SK-N-SH (cell line): ENCODE measurements around the gene UBE3B. TPM values are rescaled to one million over a fixed set of nuclear protein-coding genes. Genes with fewer than 3 reads are reported as not detected.

Source experiments
- CTCF ChIA-PET: fragments of 300-600, 350-600 bp; formaldehyde crosslinking; extraction: SDS; loops from one replicate; lab custom pipeline; 2021; lab: Yijun Ruan, JAX
- POLR2A ChIA-PET: fragments of 350-600 bp; sonication (Branson Sonifier 250); formaldehyde crosslinking; extraction: SDS; loops from one replicate; lab custom pipeline; 2020; ENCODE audit warnings: antibody characterized with exemption, inconsistent platforms; lab: Yijun Ruan, JAX
- DNase-seq: peaks from one replicate; pipeline ENCODE4 v3.0.0; 2012
- H2AFZ ChIP-seq: fragments of 200-600 bp; sonication (generic); 2 replicates; pipeline ENCODE4 v1.8.1; 2016; ENCODE audit warnings: antibody characterized with exemption, mild to moderate bottlenecking, low read depth
- H3F3A ChIP-seq: fragments of 200-600 bp; sonication (generic); replicated peaks from 2 replicates; pipeline ENCODE3; 2016; ENCODE audit warnings: antibody characterized with exemption, mild to moderate bottlenecking; ENCODE audit not compliant: insufficient read depth
- H3K27ac ChIP-seq, 2 experiments: fragments of 200-500 bp in 1 of 2; fragments of 200-600 bp in 1 of 2; sonication (Bioruptor generic) in 1 of 2; sonication (generic), shearing (Covaris generic) in 1 of 2; 2 replicates each; pipeline versions ENCODE4 v1.5.1 to v1.6.1; 2014 to 2016; ENCODE audit warnings: low read depth in 2 of 2, inconsistent platforms in 1 of 2, low read length in 1 of 2, mild to moderate bottlenecking in 1 of 2, mixed read lengths in 1 of 2
- H3K27me3 ChIP-seq: fragments of 200-600 bp; sonication (generic), shearing (Covaris generic); 2 replicates; pipeline ENCODE4 v1.6.1; 2016; ENCODE audit warnings: mixed run types; ENCODE audit not compliant: insufficient read depth
- H3K36me3 ChIP-seq, 2 experiments: fragments of 200-500 bp in 1 of 2; fragments of 200-600 bp in 1 of 2; sonication (Bioruptor generic) in 1 of 2; sonication (generic) in 1 of 2; replicated peaks in 1 of 2; 2 replicates each; pipeline versions ENCODE3 to v1.5.1; 2014 to 2016; ENCODE audit warnings: low read length in 1 of 2, mild to moderate bottlenecking in 1 of 2; ENCODE audit not compliant: insufficient read depth in 2 of 2, control insufficient read depth in 1 of 2
- H3K4me1 ChIP-seq, 2 experiments: fragments of 200-500 bp in 1 of 2; fragments of 200-600 bp in 1 of 2; sonication (Bioruptor generic) in 1 of 2; sonication (generic), shearing (Covaris generic) in 1 of 2; 2 replicates each; pipeline versions ENCODE4 v1.5.1 to v1.6.1; 2014 to 2016; ENCODE audit warnings: low read depth in 1 of 2, low read length in 1 of 2, mixed run types in 1 of 2; ENCODE audit not compliant: insufficient read depth in 2 of 2, control insufficient read depth in 1 of 2
- H3K4me2 ChIP-seq: fragments of 200-600 bp; sonication (generic), shearing (Covaris generic); 2 replicates; pipeline ENCODE4 v1.6.1; 2017; ENCODE audit warnings: mixed run types
- H3K4me3 ChIP-seq, 2 experiments: fragments of 200-500 bp in 1 of 2; fragments of 200-600 bp in 1 of 2; sonication (Bioruptor generic) in 1 of 2; sonication (generic), shearing (Covaris generic) in 1 of 2; 2 replicates each; pipeline versions ENCODE4 v1.5.1 to v1.8.1; 2014 to 2016; ENCODE audit warnings: low read depth in 2 of 2, inconsistent platforms in 1 of 2, low read length in 1 of 2, mild to moderate bottlenecking in 1 of 2, mixed read lengths in 1 of 2, moderate library complexity in 1 of 2
- H3K79me2 ChIP-seq: fragments of 200-600 bp; sonication (generic); 2 replicates; pipeline ENCODE4 v1.8.1; 2017; ENCODE audit warnings: mild to moderate bottlenecking; ENCODE audit not compliant: insufficient read depth
- H3K9ac ChIP-seq: fragments of 200-600 bp; sonication (generic); 2 replicates; pipeline ENCODE4 v1.6.1; 2017; ENCODE audit warnings: mixed run types
- H3K9me2 ChIP-seq: fragments of 200-600 bp; sonication (generic); 2 replicates; pipeline ENCODE4 v1.6.1; 2017; ENCODE audit warnings: mixed run types
- H3K9me3 ChIP-seq: fragments of 200-600 bp; sonication (generic); 2 replicates; pipeline ENCODE4 v1.6.1; 2017; ENCODE audit warnings: mixed run types, mild to moderate bottlenecking, moderate library complexity
- H4K20me1 ChIP-seq: fragments of 200-600 bp; sonication (generic); 2 replicates; pipeline ENCODE4 v1.6.1; 2017; ENCODE audit warnings: mild to moderate bottlenecking, mixed run types; ENCODE audit not compliant: insufficient read depth
- CHD2 ChIP-seq: fragments of 150-350 bp; IDR thresholded peaks from 2 replicates; pipeline ENCODE4 v1.6.1; 2018; ENCODE audit warnings: low read length; ENCODE audit not compliant: partially characterized antibody
- ELF1 ChIP-seq: IDR thresholded peaks from 2 replicates; pipeline ENCODE4 v1.4.0; 2012
- EP300 ChIP-seq, 2 experiments: IDR thresholded peaks; 2 replicates each; pipeline versions ENCODE4 v1.4.0 to v1.6.1; 2012; ENCODE audit warnings: borderline replicate concordance in 1 of 2, low read depth in 1 of 2, low read length in 1 of 2
- EZH2phosphoT487 ChIP-seq: fragments of 200-600 bp; sonication (generic); IDR thresholded peaks from 2 replicates; pipeline ENCODE4 v1.6.1; 2017; ENCODE audit warnings: low read depth, mixed run types, mild to moderate bottlenecking, antibody characterized with exemption, moderate library complexity, borderline replicate concordance
- FOXJ3 ChIP-seq: sonication (generic); formaldehyde crosslinking; IDR thresholded peaks from 2 replicates; pipeline ENCODE4 v1.5.1; 2020; ENCODE audit warnings: mild to moderate bottlenecking, missing genetic modification reagents
- FOXM1 ChIP-seq: IDR thresholded peaks from 2 replicates; pipeline ENCODE4 v1.4.0; 2012; ENCODE audit warnings: low read depth, mild to moderate bottlenecking
- GATA2 ChIP-seq: sonication (generic); formaldehyde crosslinking; IDR thresholded peaks from 2 replicates; pipeline ENCODE4 v1.5.0; 2020; ENCODE audit warnings: mild to moderate bottlenecking, missing genetic modification reagents
- JUND ChIP-seq: IDR thresholded peaks from 2 replicates; pipeline ENCODE4 v1.4.0; 2012
- MAX ChIP-seq: IDR thresholded peaks from 2 replicates; pipeline ENCODE4 v1.4.0; 2012; ENCODE audit warnings: low read depth
- MXI1 ChIP-seq: IDR thresholded peaks from 2 replicates; pipeline ENCODE4 v1.6.1; 2012; ENCODE audit warnings: mild to moderate bottlenecking, low read depth, low read length, improper control_type of control experiment
- NRF1 ChIP-seq: IDR thresholded peaks from 2 replicates; pipeline ENCODE4 v1.6.1; 2012; ENCODE audit warnings: low read depth, mild to moderate bottlenecking, low read length
- PBX3 ChIP-seq: IDR thresholded peaks from 2 replicates; pipeline ENCODE4; 2012
- POLR2AphosphoS5 ChIP-seq: IDR thresholded peaks from 2 replicates; pipeline ENCODE4 v1.6.1; 2012; ENCODE audit warnings: low read depth, low read length
- RAD21 ChIP-seq: IDR thresholded peaks from 2 replicates; pipeline ENCODE4 v1.6.1; 2012; ENCODE audit warnings: mild to moderate bottlenecking, low read length
- RFX5 ChIP-seq: IDR thresholded peaks from 2 replicates; pipeline ENCODE4 v1.6.1; 2012; ENCODE audit warnings: mild to moderate bottlenecking, improper control_type of control experiment, low read length
- RXRA ChIP-seq: IDR thresholded peaks from 2 replicates; pipeline ENCODE4 v1.4.0; 2012; ENCODE audit warnings: low read depth, mild to moderate bottlenecking, borderline replicate concordance
- SIN3A ChIP-seq: IDR thresholded peaks from 2 replicates; pipeline ENCODE4 v1.6.1; 2012; ENCODE audit warnings: low read depth, mild to moderate bottlenecking, low read length, moderate library complexity, borderline replicate concordance
- SMC3 ChIP-seq: IDR thresholded peaks from 2 replicates; pipeline ENCODE4 v1.6.1; 2012; ENCODE audit warnings: low read depth, low read length, improper control_type of control experiment
- TAF1 ChIP-seq: IDR thresholded peaks from 2 replicates; pipeline ENCODE4 v1.6.1; 2012; ENCODE audit warnings: low read depth, mild to moderate bottlenecking, low read length, moderate library complexity, borderline replicate concordance
- TCF12 ChIP-seq: IDR thresholded peaks from 2 replicates; pipeline ENCODE4 v1.4.0; 2012
- USF1 ChIP-seq: IDR thresholded peaks from 2 replicates; pipeline ENCODE4 v1.4.0; 2012; ENCODE audit warnings: low read depth, borderline replicate concordance
- USF2 ChIP-seq: fragments of 150-350 bp; IDR thresholded peaks from 2 replicates; pipeline ENCODE4 v1.6.1; 2017; ENCODE audit warnings: antibody characterized with exemption, low read length, low read depth, borderline replicate concordance
- YY1 ChIP-seq: IDR thresholded peaks from 2 replicates; pipeline ENCODE4 v1.4.0; 2012; ENCODE audit warnings: low read depth, mild to moderate bottlenecking
- ZBTB33 ChIP-seq: IDR thresholded peaks from 2 replicates; pipeline ENCODE4 v1.4.0; 2012; ENCODE audit warnings: low read depth, borderline replicate concordance
- WGBS: methylation state at CpG from one replicate; pipeline ENCODE4 v1.1.6; 2017; ENCODE audit warnings: low lambda C conversion rate; 5-methylcytosine and 5-hydroxymethylcytosine counted together
- polyA plus RNA-seq, 3 experiments: library from polyadenylated mRNA; depleted of rRNA; stranded (reverse); fragments of >200 nt; gene quantifications; 2 replicates each; pipeline ENCODE4 v1.2.3, GENCODE V29; 2012

UBE3B gene
- polyA plus RNA-seq, 1 of the 3 experiments (the other 2 are of a cell fraction) = 28.6 TPM

GRCh38 chr12:109573029-109573913 lies 95.8 kb downstream of the UBE3B start, which contains the start of the genes MMAB and MVK (continued):
- TF ChIP-seq TAF1 (no peak), YY1 (no peak), EP300 (IDR thresholded peaks at IDR 0.05; ENCODE audit: borderline replicate concordance in 1 of 2, low read depth in 1 of 2, low read length in 1 of 2) (no peak), NRF1 (0 out of 2 replicates have a peak, but pooled peaks have one; percentile 5), JUND (no peak), RAD21 (no peak), GATA2 (CRISPR knock-in tag) (no peak), PBX3 (peak; percentile 63), USF2 (peak; percentile 57), POLR2AphosphoS5 (peak; percentile 57), MXI1 (peak; percentile 94), RFX5 (peak; percentile 86), FOXJ3 (CRISPR knock-in tag) (no peak), TCF12 (no peak), ELF1 (no peak), SMC3 (no peak), CHD2 (peak; percentile 52), MAX (peak; percentile 96)

GRCh38 chr12:109573914-109574244 lies 96.4 kb downstream of the UBE3B start:
- ChIA-PET CTCF (interaction anchor here (0.8 to 3.2 kb wide), 16 partner anchors 10 to 307 kb away, joined by 3 to 14 read pairs (median 4); partner anchors contain the start of gene GLTP), POLR2A (interaction anchor here (0.7 to 1.3 kb wide), 4 partner anchors 17 to 146 kb away, joined by 3 to 4 read pairs (median 4); no protein-coding TSS in a partner anchor)
- Histone ChIP-seq H3K9me2 (no peaks in the 10 kb centered on the region), H3K79me2 (no peaks in the 10 kb centered on the region), H2AFZ (peak overlapping the region; percentile 87), H4K20me1 (no peaks in the 10 kb centered on the region), H3K4me3 (peak overlapping the region; percentile 66 to 77), H3K27me3 (no peaks in the 10 kb centered on the region), H3F3A (no peaks in the 10 kb centered on the region), H3K4me1 (peaks cover 0 to 14% of the 10 kb centered on the region in 2 experiments; a peak in 2 of 4 replicates), H3K27ac (peak overlapping the region in 1 of 2 experiments; percentile 48; a peak in 1 of 4 replicates)
- WGBS = 7% methylated on average over 9 of the region's 13 CpGs
- DNase-seq = no peak
- TF ChIP-seq TAF1 (no peak), USF2 (no peak), SIN3A (no peak), EZH2phosphoT487 (no peak), RXRA (no peak), FOXM1 (no peak), ZBTB33 (no peak), USF1 (no peak)
- TF ChIP-seq, all 33 proteins: peak for 0
- peak overlapping the region; percentile 80 for H3K4me2 ChIP-seq
- peak overlapping the region; percentile 63; the same call in 1 of the 2 replicates for H3K9ac ChIP-seq
- H3K9me3 ChIP-seq = no peaks in the 10 kb centered on the region
- H3K36me3 ChIP-seq = peaks cover 10 to 29% of the 10 kb centered on the region in 2 experiments
